Measurements from ENCODE around the gene AMPD2.

Gene AMPD2

GRCh38 chr1:109619576-109620400 lies at the start of gene AMPD2, which contains the start of gene GNAT2:
Gene AMPD2 (plus strand): TSS chr1:109619837. CDS start chr1:109621176, 1,339 bp downstream.
Gene GNAT2 (minus strand): TSS chr1:109619616. CDS start chr1:109612870, 6,746 bp downstream.
- peak; percentile 70 for DNase-seq

DNA sequence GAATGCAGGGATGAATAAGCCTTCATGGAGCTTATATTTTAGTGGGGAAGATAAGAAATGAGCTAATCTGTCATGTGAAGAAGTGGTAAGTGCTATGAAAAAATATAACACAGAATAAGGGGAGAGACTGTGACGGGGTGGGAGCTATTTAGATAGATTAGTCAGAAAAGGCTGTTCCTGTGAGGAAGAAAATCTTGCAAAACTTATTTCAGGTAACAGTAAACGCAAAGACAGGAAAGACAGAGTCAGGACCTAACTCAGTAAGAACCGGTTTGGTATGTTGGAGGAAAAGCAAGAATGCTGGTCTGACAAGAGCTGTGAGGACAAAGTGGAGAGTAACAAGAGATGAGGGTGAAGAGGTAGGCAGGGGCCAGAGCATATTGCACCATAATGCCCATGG lies 49.2 kb upstream of the AMPD2 start:
- no peak for DNase-seq

DNA sequence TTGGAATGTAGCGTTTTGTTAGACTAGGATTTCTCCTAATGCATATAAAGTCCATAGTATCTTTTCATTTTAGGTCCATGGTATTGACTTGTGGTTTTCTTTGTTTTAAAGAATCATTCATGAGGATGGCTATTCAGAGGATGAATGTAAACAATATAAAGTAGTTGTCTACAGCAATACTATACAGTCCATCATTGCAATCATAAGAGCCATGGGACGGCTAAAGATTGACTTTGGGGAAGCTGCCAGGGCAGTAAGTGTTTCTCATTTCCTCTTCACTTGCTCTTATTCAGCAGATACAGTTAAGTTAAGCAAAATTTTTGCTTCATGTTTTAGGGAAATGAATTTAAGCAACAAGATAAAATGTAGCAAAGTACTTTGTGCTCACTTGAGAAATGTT lies 45.9 kb upstream of the AMPD2 start:
- DNase-seq, result peak; percentile 10

DNA sequence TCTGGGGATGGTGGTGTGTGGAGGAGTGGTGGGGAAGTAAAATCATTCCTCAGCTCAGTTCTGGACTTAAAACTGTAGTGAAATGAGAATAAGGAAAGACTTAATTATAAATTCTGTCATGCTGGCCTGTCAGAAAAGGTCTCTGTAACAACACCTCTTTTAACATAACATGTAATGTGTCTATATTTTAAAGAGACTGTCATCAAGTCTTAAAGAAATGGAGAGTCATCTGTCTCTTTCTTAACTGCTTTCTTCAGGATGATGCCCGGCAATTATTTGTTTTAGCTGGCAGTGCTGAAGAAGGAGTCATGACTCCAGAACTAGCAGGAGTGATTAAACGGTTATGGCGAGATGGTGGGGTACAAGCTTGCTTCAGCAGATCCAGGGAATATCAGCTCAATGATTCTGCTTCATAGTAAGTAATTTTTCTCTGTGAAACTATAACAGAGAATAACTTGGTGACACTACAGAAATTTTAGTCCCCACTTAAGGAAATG lies 40.6 kb upstream of the AMPD2 start:
- no peak for DNase-seq

DNA sequence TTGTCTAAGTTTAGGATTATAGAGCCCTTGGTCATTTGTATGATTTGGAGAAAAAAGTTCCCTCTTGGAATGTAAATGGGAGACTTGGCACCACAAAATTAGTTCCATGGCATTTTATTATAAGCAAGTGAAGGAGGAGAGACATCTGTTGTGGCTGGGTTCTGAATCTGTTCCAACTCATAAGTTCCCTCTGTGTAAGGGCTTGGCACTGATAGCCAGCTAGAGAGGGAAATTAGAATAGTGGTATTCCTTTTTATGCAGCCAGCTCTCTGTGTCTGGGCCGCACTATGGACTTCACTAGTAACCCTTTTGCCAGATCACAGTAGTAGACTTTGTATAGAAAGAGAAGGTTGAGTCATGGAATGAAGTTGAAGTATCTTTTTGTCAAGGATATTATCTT lies 40.1 kb upstream of the AMPD2 start:
- no peak for DNase-seq

DNA sequence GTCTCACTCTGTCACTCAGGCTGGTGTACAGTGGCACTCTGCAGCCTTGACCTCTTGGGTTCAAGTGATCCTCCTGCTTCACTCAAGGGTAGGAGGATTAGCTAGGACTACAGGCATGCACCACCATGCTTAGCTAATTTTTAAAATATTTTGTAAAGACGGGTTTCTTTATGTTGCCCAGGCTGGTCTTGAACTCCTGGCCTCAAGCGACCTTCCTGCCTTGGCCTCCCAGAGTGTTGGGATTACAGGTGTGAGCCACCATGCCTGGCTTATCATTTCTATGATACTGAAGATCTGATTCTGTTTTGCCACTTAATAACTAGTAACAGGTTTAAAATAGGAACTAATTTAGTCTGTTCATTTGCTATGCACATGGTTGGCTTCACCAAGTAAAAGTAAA lies 37.6 kb upstream of the AMPD2 start:
- no peak for DNase-seq

DNA sequence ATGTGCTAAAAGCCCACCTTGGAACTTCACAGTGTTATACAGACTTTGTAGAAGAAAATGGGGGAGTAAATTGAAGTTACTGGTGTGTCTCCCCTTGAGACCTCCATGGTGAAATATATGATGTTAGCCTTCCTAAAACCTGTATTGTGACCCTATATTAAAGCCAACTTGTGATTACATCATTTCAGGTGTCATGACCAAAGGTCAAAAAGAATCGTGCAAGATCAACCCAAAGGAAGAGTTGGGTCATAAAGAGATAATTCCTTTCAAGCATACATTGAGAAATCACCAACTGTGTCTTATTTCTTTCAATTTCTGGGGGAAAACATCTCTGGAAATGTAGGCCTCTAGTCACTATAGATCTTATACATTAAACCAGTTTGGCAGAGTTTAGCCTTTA lies 34.9 kb upstream of the AMPD2 start:
- no peak for DNase-seq

DNA sequence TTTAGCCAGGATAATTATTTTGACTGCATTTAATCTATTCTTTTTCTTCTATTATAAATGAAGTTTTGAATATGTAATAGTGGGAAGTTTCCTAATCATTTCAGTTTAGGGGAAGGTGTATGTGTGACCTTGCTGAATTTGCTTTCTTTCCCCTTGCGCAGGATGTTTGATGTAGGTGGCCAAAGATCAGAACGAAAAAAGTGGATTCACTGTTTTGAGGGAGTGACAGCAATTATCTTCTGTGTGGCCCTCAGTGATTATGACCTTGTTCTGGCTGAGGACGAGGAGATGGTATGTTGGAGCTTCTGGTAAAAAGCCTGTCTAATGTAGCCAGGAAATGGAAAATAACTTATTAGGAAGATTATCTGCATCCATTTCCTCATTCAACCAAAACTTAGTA lies 33.6 kb upstream of the AMPD2 start:
- no peak for DNase-seq

DNA sequence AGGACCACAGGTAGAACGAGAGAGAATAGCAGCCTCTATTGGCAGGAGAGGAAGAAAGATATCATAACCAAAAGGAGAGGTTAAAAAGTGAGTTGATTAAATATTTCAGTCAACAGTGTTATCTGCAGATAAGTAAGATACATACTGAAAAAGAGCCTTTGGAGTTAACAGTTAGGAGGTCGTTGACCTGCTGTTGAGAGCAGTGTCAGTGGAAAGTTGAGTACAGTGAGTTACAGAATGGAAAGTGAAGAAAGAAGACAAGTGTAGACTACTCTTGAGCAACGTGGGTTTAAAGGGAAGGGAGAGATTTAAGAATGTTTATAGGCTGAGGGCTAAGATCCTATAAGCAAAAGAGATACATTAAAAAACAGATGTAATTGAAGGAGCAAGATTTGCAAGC lies 30.5 kb upstream of the AMPD2 start:
- no peak for DNase-seq

- no peak for DNase-seq
These were observed 30.0 kb upstream of the AMPD2 start for GRCh38 chr1:109589679-109590078.

- no peak for DNase-seq
These were observed 26.7 kb upstream of the AMPD2 start for GRCh38 chr1:109592916-109593315.

DNA sequence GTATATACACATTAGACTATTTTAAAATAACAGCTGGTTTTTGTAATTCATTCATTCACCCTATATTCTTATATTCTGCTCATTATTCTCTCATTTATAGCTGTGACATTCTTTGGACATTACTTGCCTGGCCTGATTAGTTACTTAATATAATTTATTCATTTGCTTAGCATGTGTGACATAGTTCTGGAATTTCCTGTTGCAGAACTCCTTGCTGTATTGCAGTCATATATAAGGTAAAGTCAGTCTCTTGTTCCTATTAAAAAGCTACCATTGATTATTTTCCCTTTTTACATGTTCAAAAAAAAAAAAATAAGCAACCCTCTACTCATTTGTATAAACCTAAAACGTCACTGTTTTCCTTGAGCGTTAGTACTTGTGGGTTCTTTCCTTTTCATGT lies 24.1 kb upstream of the AMPD2 start:
- DNase-seq, result no peak

DNA sequence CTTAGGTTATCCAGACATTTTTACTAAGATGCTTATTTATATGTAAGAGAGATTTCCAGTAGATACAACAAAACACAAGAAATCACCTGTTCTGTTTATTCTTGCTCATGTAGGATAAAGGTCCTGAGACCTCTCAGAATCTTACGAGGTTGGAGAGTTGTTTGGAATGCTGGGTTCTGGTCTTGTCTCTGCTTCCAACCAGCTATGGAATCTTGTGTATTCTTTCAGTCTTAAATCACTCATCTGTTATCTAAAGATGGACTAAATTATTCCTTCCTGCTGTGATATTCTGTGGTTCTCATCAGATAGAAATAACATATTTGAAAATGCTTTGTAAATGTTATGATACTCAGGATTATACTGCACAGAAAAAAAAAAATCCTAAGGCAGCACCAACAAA lies 21.5 kb upstream of the AMPD2 start:
- DNase-seq, result no peak

- DNase-seq, result no peak
These were observed 21.0 kb upstream of the AMPD2 start for GRCh38 chr1:109598655-109599054.

- no peak for DNase-seq
These were observed 16.4 kb upstream of the AMPD2 start for GRCh38 chr1:109603229-109603628.

DNA sequence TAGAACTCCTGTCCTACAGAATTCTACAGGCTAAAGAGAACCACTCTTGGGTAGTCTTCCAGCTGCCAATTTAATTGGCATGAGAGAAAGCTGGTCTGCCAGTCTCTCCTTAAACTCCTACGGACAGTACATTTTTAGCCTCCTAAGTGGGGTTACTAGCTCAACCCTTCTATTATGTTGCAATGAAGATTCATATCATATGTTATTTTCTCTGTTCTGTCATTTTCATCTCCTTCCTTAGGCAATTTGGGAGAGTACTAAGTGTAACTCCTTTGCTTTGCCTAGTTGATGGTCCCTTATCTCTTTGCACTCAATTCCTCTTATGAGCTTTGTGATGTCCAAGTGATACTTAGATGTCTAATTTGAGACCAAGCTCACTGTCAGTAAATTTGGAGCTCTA lies 14.3 kb upstream of the AMPD2 start:
- no peak for DNase-seq

GRCh38 chr1:109609881-109610280 lies 9.8 kb upstream of the AMPD2 start:
- DNase-seq, result no peak

DNA sequence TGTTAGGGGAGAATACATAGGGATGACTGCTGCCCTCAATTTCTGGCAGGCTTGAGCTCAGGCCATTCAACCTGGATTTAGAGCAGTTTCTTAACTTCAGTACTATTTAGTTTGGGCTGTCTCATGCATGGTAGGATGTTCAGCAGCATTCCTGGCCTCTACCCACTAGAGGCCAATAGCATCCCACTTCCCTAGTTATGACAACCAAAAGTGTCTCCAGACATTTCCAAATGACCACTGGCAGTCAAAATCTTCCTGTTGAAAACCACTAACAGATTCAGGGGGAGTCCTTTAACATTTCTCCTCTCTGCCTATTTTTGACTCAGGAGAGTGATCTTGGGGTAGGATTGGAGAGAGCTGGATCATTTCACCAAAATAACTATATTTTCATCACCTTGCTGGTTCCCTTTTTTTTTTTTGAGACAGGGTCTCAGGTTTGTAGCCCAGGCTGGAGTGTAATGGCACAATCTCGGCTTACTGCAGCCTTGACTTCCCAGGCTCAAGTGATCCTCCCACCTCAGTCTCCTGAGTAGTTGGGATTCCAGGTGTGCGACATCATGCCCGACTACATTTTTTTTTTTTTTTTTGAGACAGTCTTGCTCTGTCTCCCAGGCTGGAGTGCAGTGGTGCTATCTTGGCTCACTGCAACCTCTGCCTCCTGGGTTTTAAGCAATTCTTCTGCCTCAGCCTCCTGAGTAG lies 8.9 kb upstream of the AMPD2 start:
- no peak for DNase-seq

DNA sequence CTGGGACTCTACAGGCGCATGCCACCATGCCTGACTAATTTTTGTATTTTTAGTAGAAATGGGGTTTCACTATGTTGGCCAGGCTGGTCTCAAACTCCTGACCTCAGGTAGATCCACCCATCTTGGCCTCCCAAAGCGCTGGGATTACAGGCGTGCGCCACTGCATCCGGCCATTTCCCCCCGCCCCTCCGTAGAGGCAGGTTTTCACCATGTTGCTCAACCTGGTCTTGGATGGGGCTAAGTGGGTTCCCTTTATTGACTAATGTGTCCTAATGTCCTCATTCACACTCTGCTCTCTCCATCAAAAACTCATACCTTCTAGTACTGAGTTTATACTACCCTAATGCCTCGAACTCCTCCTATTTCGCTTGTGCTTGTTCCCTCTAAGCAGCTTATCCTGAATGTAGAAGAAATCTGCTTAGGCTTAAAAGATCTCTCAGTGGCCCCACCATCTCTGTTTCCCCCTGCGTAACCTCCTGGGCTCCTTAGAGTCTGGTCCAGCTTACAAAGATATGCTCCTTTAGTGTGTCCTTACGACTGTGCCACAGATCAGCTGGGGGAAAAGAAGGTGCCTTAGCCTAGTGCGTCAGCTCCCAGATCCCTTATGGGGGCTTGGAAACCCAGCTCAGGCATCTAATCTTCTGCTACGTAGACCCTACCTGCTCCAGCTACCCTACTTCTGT lies 8.2 kb upstream of the AMPD2 start:
- no peak for DNase-seq

- DNase-seq, result no peak
These were observed 6.1 kb upstream of the AMPD2 start for GRCh38 chr1:109613361-109614147.

DNA sequence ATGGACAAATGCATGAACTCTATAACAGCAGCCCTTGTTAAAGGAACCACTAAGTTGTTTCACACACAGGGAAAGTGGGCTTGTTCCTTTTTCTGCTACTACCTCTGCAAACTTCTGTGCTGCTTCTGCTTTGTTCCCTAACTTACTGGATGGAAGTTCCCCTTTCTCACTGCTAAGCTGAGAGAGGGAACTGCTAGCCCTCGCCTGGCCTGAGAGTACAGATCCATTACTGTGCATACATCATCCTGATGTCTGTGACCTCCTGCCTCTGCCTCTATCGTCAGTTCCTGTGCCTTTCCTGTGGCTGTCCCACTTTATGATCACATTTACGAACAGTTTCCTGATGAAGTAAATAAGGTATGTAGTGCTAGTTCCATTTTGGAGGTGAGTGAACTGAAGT lies 3.8 kb upstream of the AMPD2 start:
- peak; percentile 28 for DNase-seq

GRCh38 chr1:109616391-109616790 lies 3.2 kb upstream of the AMPD2 start:
- no peak for DNase-seq

DNA sequence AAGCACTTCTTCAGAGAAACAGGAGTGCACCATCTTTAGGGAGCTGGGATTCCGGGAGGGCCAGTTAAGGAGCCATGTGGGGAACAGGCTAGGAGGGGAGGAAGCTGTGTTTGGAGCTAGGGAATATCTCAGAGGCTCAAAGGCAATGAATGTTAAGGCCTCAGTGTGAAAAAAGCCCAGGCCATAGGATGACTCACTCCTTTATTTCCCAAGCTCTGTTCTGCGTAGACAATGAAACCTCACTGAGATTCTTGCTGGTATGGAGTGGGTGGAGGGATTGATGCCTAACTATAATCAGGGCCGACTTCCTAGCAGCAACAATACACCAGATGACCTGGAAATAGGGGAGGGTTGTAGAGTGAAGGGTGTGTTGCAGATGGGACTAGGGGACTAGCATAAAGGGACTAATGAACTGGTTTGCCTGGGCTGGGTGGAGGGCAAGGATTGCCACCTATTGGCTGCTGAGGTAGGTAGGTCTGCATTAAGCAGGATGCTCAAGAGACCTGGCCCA lies 2.3 kb upstream of the AMPD2 start:
- no peak for DNase-seq

Data from CD4-positive, alpha-beta T cell treated with Interleukin-4 for 4 hours (primary cell).